ENCODE measurements around the gene KCNJ5.
A peak's percentile ranks its signal among the peaks of the same experiment; 100 is the strongest.
"Not testable (repeated sequence)": the region's sequence is repeated elsewhere in the genome, so short reads cannot be mapped to it uniquely, and the experiment has no call there.

Gene KCNJ5

GRCh38 chr11:128915149-128915521 lies 24.0 kb downstream of the KCNJ5 start:
- no peak for DNase-seq

GRCh38 chr11:128916037-128916572 lies 24.9 kb downstream of the KCNJ5 start:
- no peak for DNase-seq

GRCh38 chr11:128916681-128917080 lies 25.5 kb downstream of the KCNJ5 start:
- no peak for DNase-seq

GRCh38 chr11:128917144-128917724 lies 26.1 kb downstream of the KCNJ5 start:
- peak; percentile 61 for DNase-seq

GRCh38 chr11:128919216-128919615 lies 28.1 kb downstream of the KCNJ5 start:
- DNase-seq: peak; percentile 84

- not testable (repeated sequence) for DNase-seq
Measured at GRCh38 chr11:128919635-128920034, 28.5 kb downstream of the KCNJ5 start.

- no peak for DNase-seq
Measured at GRCh38 chr11:128920666-128921065, 29.5 kb downstream of the KCNJ5 start.

GRCh38 chr11:128921793-128922192 lies 30.6 kb downstream of the KCNJ5 start:
- DNase-seq: peak; percentile 87

- DNase-seq: no peak
Measured at GRCh38 chr11:128924104-128924503, 32.9 kb downstream of the KCNJ5 start.

- no peak for DNase-seq
Measured at GRCh38 chr11:128924510-128925249, 33.5 kb downstream of the KCNJ5 start.

- no peak for DNase-seq
Measured at GRCh38 chr11:128925250-128925600, 34.1 kb downstream of the KCNJ5 start.

- no peak for DNase-seq
Measured at GRCh38 chr11:128926000-128926399, 34.8 kb downstream of the KCNJ5 start.

- DNase-seq: no peak
Measured at GRCh38 chr11:128926437-128927107, 35.4 kb downstream of the KCNJ5 start.

GRCh38 chr11:128927108-128927461 lies 35.9 kb downstream of the KCNJ5 start:
- DNase-seq: no peak

GRCh38 chr11:128927683-128928336 lies 36.7 kb downstream of the KCNJ5 start:
- DNase-seq: no peak

GRCh38 chr11:128928400-128928799 lies 37.2 kb downstream of the KCNJ5 start:
- peak; percentile 56 for DNase-seq

- DNase-seq: no peak
Measured at GRCh38 chr11:128929468-128929867, 38.3 kb downstream of the KCNJ5 start.

- DNase-seq: no peak
Measured at GRCh38 chr11:128929991-128930390, 38.8 kb downstream of the KCNJ5 start.

GRCh38 chr11:128931066-128931465 lies 39.9 kb downstream of the KCNJ5 start:
- no peak for DNase-seq

GRCh38 chr11:128931668-128932067 lies 40.5 kb downstream of the KCNJ5 start:
- no peak for DNase-seq

- no peak for DNase-seq
Measured at GRCh38 chr11:128933481-128934178, 42.5 kb downstream of the KCNJ5 start.

- no peak for DNase-seq
Measured at GRCh38 chr11:128934351-128934750, 43.2 kb downstream of the KCNJ5 start.

- no peak for DNase-seq
Measured at GRCh38 chr11:128934926-128935325, 43.8 kb downstream of the KCNJ5 start.
